Measurements from ENCODE around the gene ATP5PD.

DNA sequence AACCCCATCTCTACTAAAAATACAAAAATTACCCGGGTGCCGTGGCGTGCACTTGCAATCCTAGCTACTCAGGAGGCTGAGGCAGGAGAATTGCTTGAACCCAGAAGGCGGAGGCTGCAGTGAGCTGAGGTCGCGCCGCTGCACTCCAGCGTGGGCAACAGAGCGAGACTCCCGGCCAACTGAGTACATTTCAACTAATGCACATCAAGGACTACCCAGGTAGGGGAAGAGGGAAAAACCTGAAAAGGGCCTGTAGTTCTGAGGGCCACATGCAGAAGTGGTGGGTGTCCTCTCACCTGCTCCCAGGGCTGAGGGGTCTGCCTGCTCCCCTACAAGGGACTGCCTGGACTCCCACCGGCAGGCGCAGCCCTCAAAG, 40.4 kb upstream of the ATP5PD start:
- TF ChIP-seq, protein P1, sequence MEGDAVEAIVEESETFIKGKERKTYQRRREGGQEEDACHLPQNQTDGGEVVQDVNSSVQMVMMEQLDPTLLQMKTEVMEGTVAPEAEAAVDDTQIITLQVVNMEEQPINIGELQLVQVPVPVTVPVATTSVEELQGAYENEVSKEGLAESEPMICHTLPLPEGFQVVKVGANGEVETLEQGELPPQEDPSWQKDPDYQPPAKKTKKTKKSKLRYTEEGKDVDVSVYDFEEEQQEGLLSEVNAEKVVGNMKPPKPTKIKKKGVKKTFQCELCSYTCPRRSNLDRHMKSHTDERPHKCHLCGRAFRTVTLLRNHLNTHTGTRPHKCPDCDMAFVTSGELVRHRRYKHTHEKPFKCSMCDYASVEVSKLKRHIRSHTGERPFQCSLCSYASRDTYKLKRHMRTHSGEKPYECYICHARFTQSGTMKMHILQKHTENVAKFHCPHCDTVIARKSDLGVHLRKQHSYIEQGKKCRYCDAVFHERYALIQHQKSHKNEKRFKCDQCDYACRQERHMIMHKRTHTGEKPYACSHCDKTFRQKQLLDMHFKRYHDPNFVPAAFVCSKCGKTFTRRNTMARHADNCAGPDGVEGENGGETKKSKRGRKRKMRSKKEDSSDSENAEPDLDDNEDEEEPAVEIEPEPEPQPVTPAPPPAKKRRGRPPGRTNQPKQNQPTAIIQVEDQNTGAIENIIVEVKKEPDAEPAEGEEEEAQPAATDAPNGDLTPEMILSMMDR (IDR thresholded peaks at IDR 0.05; ENCODE audit: low read depth, low read length), result no peak
- TF ChIP-seq EZH2phosphoT487 (IDR thresholded peaks at IDR 0.05; ENCODE audit: low read depth), result no peak

All from OCI-LY3 (cell line).